Heart left ventricle (tissue), 16 donors: ENCODE results near the gene EPC2. TPM values are rescaled to one million over a fixed set of nuclear protein-coding genes. Genes with fewer than 3 reads are reported as not detected.

ENCODE experiments used
- ATAC-seq, 4 donors: fragments of 200-7000 bp; cut with Tn5 transposase; one replicate each; pipeline ENCODE4 v1.9.1; 2020 to 2022; ENCODE audit warnings: moderate library complexity in 4 of 4, mild to moderate bottlenecking in 3 of 4, moderate number of reproducible peaks in 1 of 4
- DNase-seq, 5 donors: peaks; one replicate each; pipeline ENCODE4 v3.0.0-alpha.2; 2020
- H3K27ac ChIP-seq, 12 donors: fragments of 200-600 bp; sonication (generic) in 4 of 12; one replicate each; pipeline versions ENCODE4 v1.5.0 to v1.8.0; 2016 to 2022; ENCODE audit warnings: mild to moderate bottlenecking in 2 of 12
- H3K27me3 ChIP-seq, 9 donors: fragments of 200-600 bp; sonication (generic) in 2 of 9; one replicate each; pipeline versions ENCODE4 v1.5.1 to v1.8.0; 2016 to 2022; ENCODE audit warnings: mild to moderate bottlenecking in 3 of 9
- H3K36me3 ChIP-seq, 9 donors: fragments of 200-600 bp; sonication (generic) in 2 of 9; one replicate each; pipeline versions ENCODE4 v1.5.0 to v1.8.0; 2018 to 2022; ENCODE audit warnings: mild to moderate bottlenecking in 2 of 9
- H3K4me1 ChIP-seq, 12 donors: fragments of 200-600 bp; sonication (generic) in 4 of 12; one replicate each; pipeline versions ENCODE4 v1.5.0 to v1.8.0; 2016 to 2022; ENCODE audit warnings: mild to moderate bottlenecking in 3 of 12
- H3K4me3 ChIP-seq, 12 donors: fragments of 200-600 bp; sonication (generic) in 4 of 12; one replicate each; pipeline versions ENCODE4 v1.5.0 to v1.8.0; 2017 to 2022; ENCODE audit warnings: mild to moderate bottlenecking in 9 of 12, moderate library complexity in 4 of 12
- H3K9me3 ChIP-seq, 12 donors: fragments of 200-600 bp; sonication (generic) in 4 of 12; one replicate each; pipeline versions ENCODE4 v1.5.0 to v1.8.0; 2016 to 2022; ENCODE audit warnings: mild to moderate bottlenecking in 1 of 12
- CTCF ChIP-seq, 12 donors: fragments of 200-600 bp; sonication (generic) in 4 of 12; IDR thresholded peaks; one replicate each; pipeline versions ENCODE4 v1.5.0 to v1.8.0; 2018 to 2022; ENCODE audit warnings: antibody characterized with exemption in 12 of 12, mild to moderate bottlenecking in 5 of 12
- POLR2A ChIP-seq, 2 donors: fragments of 450-650 bp; IDR thresholded peaks; one replicate each; pipeline ENCODE4 v1.6.1; 2017; ENCODE audit warnings: antibody characterized with exemption in 2 of 2, mild to moderate bottlenecking in 2 of 2, moderate library complexity in 2 of 2
- WGBS, 4 donors: extraction: QIAGEN DNeasy Blood & Tissue Kit in 2 of 4; methylation state at CpG; one replicate each; pipeline versions ENCODE4 v1.1.5 to v1.1.7; 2013 to 2018; 5-methylcytosine and 5-hydroxymethylcytosine counted together
- intact Hi-C, 10 donors: fragments of 100-400 bp; cut with DNase I; formaldehyde crosslinking; loops; one replicate each; pipeline versions ENCODE4 v1.11.1 to v1.14.2; 2022
- polyA plus RNA-seq, 2 donors: library from polyadenylated mRNA; stranded (reverse); fragments of 200-250 nt; gene quantifications; one replicate each; pipeline ENCODE4 v1.2.3, GENCODE V29; 2013
- total RNA-seq, 9 donors: library from RNA; depleted of rRNA in 2 of 9; stranded (reverse); fragments of >200 nt in 2 of 9; fragmentation: NEBNext Ultra II Directional in 3 of 9; extraction: Animal tissue kit (Norgen Biotek cat#: 25700) in 3 of 9; gene quantifications; one replicate each; pipeline versions ENCODE4 v1.1.0 to v1.2.4, GENCODE V29; 2016 to 2023
- donor health status: ischemic (EF 13 %, LVEDD 7.1; RV severe dilation, severe dysfunction).
- donor health status: healthy with polysubstance abuse.
- donor health status: DM: no; HTN: yes; CAD: no.
- donor health status: DM: no; HTN: no; CAD: no.
- donor health status: ischemic (EF 25% LVEDD 6.9; RV normal size, moderate dysfunction).
- donor health status: ischemic (EF 25% LVEDD 5.7; RV mildly dilated, moderate dysfunction).
- donor health status: healthy.
- donor health status: DM: yes; HTN: yes; CAD: no.
- donor health status: ischemic (EF 35%, LVEDD 5.7; RV mildly dilated, moderate dysfunction).
- donor health status: nonischemic (EF 11% LVEDD 7.7; RV severe dilation, severe dysfunction).
- donor health status: DM: yes; HTN: yes; CAD: no.
- donor health status: PGD.
- donor health status: ischemic (EF 29% LVEDD 5.4; RV normal size, mild dysfunction).
- donor health status: nonischemic (EF 23%, LVEDD 6.1; RV moderate dilation, normal function).

EPC2 gene
- total and polyA plus RNA-seq, 11 donors, result 5.6 to 27.1 (median 19.3) TPM

- intact Hi-C loops, result loop anchor here in 1 of 10 donors (5.0 kb wide), 1 partner anchor 68 kb away; no protein-coding TSS in a partner anchor
- Histone ChIP-seq H3K36me3 (no peaks in the 10 kb centered on the region), H3K4me3 (peak overlapping the region in 5 of 12 donors; percentile 22 to 36 (median 26)), H3K27ac (peak overlapping the region in 3 of 12 donors; percentile 20 to 28 (median 22)), H3K27me3 (no peaks in the 10 kb centered on the region), H3K9me3 (peaks cover 0 to 24% (median 0%) of the 10 kb centered on the region in 12 donors), H3K4me1 (peaks cover 0 to 59% (median 32%) of the 10 kb centered on the region in 12 donors)
- TF ChIP-seq CTCF (IDR thresholded peaks at IDR 0.05) (no peak), POLR2A (IDR thresholded peaks at IDR 0.05) (no peak)
- ATAC-seq (peak; percentile 37 to 66 (median 53)), DNase-seq (peak in 1 of 5 donors; percentile 31)
- 25 to 75% (median 32%) methylated on average over 2 of the region's 2 CpGs for WGBS, 4 donors
These were observed 75.4 kb downstream of the EPC2 start for GRCh38 chr2:148719941-148720436.

- no peaks in the 10 kb centered on the region for H3K36me3 ChIP-seq
- TF ChIP-seq CTCF (IDR thresholded peaks at IDR 0.05) (no peak), POLR2A (IDR thresholded peaks at IDR 0.05) (no peak)
- H3K27ac ChIP-seq, result peak overlapping the region in 3 of 12 donors; percentile 20 to 39 (median 22)
- WGBS, 4 donors, result 39 to 47% (median 42%) methylated on average over 20 of the region's 20 CpGs
- ATAC-seq (peak; percentile 65 to 80 (median 78)), DNase-seq (peak in 4 of 5 donors; percentile 12 to 51 (median 32))
- intact Hi-C loops, result loop anchor here in 1 of 10 donors (5.0 kb wide), 1 partner anchor 68 kb away; no protein-coding TSS in a partner anchor
- peak overlapping the region in 8 of 12 donors; percentile 3 to 36 (median 26) for H3K4me3 ChIP-seq
- H3K9me3 ChIP-seq, result peaks cover 0 to 20% (median 0%) of the 10 kb centered on the region in 12 donors
- H3K27me3 ChIP-seq, result no peaks in the 10 kb centered on the region
- peaks cover 0 to 60% (median 32%) of the 10 kb centered on the region in 12 donors for H3K4me1 ChIP-seq
These were observed 76.0 kb downstream of the EPC2 start for GRCh38 chr2:148720501-148721001.

- intact Hi-C loops, result loop anchor here in 1 of 10 donors (5.0 kb wide), 1 partner anchor 69 kb away; no protein-coding TSS in a partner anchor
- peak in 1 of 4 donors; percentile 36 for ATAC-seq
- peaks cover 0 to 62% (median 30%) of the 10 kb centered on the region in 12 donors for H3K4me1 ChIP-seq
These were observed 77.0 kb downstream of the EPC2 start for GRCh38 chr2:148721520-148721931.

More at GRCh38 chr2:148721520-148721931, 77.0 kb downstream of the EPC2 start:
- Histone ChIP-seq H3K27ac (no peak overlapping the region), H3K27me3 (no peaks in the 10 kb centered on the region), H3K4me3 (no peak overlapping the region), H3K36me3 (no peaks in the 10 kb centered on the region), H3K9me3 (peaks cover 0 to 20% (median 0%) of the 10 kb centered on the region in 12 donors)
- DNase-seq, result no peak
- TF ChIP-seq CTCF (IDR thresholded peaks at IDR 0.05), result no peak
- no peak for TF ChIP-seq POLR2A (IDR thresholded peaks at IDR 0.05)
